MCF 10A (cell line): ENCODE data around the gene STXBP4. TPM values are rescaled to one million over a fixed set of nuclear protein-coding genes. Genes with fewer than 3 reads are reported as not detected.
A peak's percentile ranks its signal among the peaks of the same experiment; 100 is the strongest.

ENCODE experiments used
- BruUV-seq: library from RNA; stranded (reverse); fragments of 400-500 nt; replicated peaks from 2 replicates; lab custom pipeline; 2021; lab: Mats Ljungman, UMichigan
- CTCF ChIA-PET: fragments of 300-600 bp; sonication (Branson Sonifier 250); formaldehyde crosslinking; extraction: SDS; loops from one replicate; lab custom pipeline; 2021; ENCODE audit warnings: antibody characterized with exemption, inconsistent platforms; lab: Yijun Ruan, JAX
- POLR2A ChIA-PET: fragments of 300-600, 350-650 bp; sonication (Branson Sonifier 250); formaldehyde crosslinking; extraction: SDS; loops from one replicate; lab custom pipeline; 2020; ENCODE audit warnings: antibody characterized with exemption, inconsistent platforms; lab: Yijun Ruan, JAX
- DNase-seq: peaks from one replicate; pipeline ENCODE4 v3.0.0-alpha.2; 2018; ENCODE audit not compliant: unreplicated experiment
- H3K27ac Mint-ChIP-seq: one replicate; pipeline ENCODE4 v1.8.0; 2022; ENCODE audit warnings: mild to moderate bottlenecking, low read depth, mixed read lengths; ENCODE audit not compliant: unreplicated experiment
- H3K27me3 Mint-ChIP-seq: one replicate; pipeline ENCODE4 v1.8.0; 2022; ENCODE audit warnings: mixed read lengths; ENCODE audit not compliant: insufficient read depth, unreplicated experiment
- H3K36me3 Mint-ChIP-seq: one replicate; pipeline ENCODE4 v1.8.0; 2022; ENCODE audit warnings: mild to moderate bottlenecking, moderate library complexity, mixed read lengths; ENCODE audit not compliant: insufficient read depth, unreplicated experiment
- H3K4me1 Mint-ChIP-seq: one replicate; pipeline ENCODE4 v1.8.0; 2022; ENCODE audit warnings: mixed read lengths; ENCODE audit not compliant: insufficient read depth, unreplicated experiment
- H3K4me3 Mint-ChIP-seq: one replicate; pipeline ENCODE4 v1.8.0; 2022; ENCODE audit warnings: mild to moderate bottlenecking, moderate library complexity, mixed read lengths; ENCODE audit not compliant: unreplicated experiment
- H3K9me3 Mint-ChIP-seq: one replicate; pipeline ENCODE4 v1.8.0; 2022; ENCODE audit warnings: mixed read lengths; ENCODE audit not compliant: unreplicated experiment
- intact Hi-C: fragments of 100-400 bp; cut with micrococcal nuclease; formaldehyde crosslinking; loops from 2 replicates; pipeline ENCODE4 v1.14.1; 2022
- total RNA-seq: library from RNA; stranded (reverse); gene quantifications from 2 replicates; pipeline ENCODE4 v1.2.3, GENCODE V29; 2022
- TF ChIP-seq, protein P1 (sequence below): fragments of 200-600 bp; IDR thresholded peaks from one replicate; pipeline ENCODE4 v1.8.0; 2022; ENCODE audit warnings: antibody characterized with exemption, mild to moderate bottlenecking; ENCODE audit not compliant: unreplicated experiment

Gene STXBP4
- total RNA-seq, 1 experiment from 2014 or later, result 6.7 TPM

DNA sequence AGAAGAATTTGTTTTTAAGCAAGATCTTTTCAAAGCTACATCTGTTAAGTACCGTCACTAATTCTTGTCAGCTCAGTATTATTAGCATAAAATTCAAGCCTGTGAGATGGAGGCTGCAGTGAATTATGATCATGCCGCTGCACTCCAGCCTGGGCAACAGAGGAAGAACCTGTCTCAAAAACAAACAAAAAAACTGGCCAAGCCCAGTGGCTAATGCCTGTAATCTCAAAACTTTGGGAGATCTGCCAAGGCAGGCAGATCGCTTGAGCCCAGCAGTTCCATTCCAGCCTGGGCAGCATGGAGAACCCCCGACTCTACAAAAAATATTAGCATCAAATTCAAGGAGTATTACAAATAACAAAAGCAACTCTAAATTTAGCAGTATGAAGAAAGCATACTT, 88.0 kb downstream of the STXBP4 start:
- Mint-ChIP-seq H3K9me3 (no peaks in the 10 kb centered on the region), H3K4me1 (no peaks in the 10 kb centered on the region), H3K27ac (no peak overlapping the region), H3K4me3 (no peak overlapping the region), H3K27me3 (no peaks in the 10 kb centered on the region), H3K36me3 (no peaks in the 10 kb centered on the region)
- DNase-seq, result no peak
- POLR2A ChIA-PET, result interaction anchor here (1.0 to 1.3 kb wide), 2 partner anchors 11 to 171 kb away, joined by 3 read pairs; no protein-coding TSS in a partner anchor
- CTCF ChIA-PET, result interaction anchor here (1.4 to 3.1 kb wide), 5 partner anchors 182 to 300 kb away, joined by 5 to 28 read pairs (median 8); no protein-coding TSS in a partner anchor
- intact Hi-C loops, result no loop called here
- TF ChIP-seq, protein P1, sequence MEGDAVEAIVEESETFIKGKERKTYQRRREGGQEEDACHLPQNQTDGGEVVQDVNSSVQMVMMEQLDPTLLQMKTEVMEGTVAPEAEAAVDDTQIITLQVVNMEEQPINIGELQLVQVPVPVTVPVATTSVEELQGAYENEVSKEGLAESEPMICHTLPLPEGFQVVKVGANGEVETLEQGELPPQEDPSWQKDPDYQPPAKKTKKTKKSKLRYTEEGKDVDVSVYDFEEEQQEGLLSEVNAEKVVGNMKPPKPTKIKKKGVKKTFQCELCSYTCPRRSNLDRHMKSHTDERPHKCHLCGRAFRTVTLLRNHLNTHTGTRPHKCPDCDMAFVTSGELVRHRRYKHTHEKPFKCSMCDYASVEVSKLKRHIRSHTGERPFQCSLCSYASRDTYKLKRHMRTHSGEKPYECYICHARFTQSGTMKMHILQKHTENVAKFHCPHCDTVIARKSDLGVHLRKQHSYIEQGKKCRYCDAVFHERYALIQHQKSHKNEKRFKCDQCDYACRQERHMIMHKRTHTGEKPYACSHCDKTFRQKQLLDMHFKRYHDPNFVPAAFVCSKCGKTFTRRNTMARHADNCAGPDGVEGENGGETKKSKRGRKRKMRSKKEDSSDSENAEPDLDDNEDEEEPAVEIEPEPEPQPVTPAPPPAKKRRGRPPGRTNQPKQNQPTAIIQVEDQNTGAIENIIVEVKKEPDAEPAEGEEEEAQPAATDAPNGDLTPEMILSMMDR, result no peak
- no TSS peak for BruUV-seq

DNA sequence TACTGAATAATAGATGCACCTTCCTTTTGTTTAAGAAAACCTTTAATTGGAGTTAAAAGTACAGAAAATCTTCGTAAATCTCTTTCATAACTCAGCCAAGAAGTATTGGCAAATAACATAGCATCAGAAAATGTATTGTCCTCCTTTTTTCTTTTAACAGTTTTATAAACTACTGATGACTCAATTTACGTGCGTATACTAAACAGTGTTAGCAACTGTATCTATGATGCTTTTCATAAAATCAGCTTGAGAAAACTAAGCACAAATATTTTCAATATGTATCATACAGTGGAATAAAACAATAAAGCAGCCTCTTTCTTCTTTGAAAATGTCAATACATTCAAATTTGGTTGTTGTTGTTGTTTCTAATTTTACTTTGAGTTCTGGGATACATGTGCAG, 88.6 kb downstream of the STXBP4 start:
- DNase-seq, result no peak
- Mint-ChIP-seq H3K27ac (no peak overlapping the region), H3K9me3 (no peaks in the 10 kb centered on the region), H3K27me3 (no peaks in the 10 kb centered on the region), H3K4me3 (no peak overlapping the region), H3K36me3 (no peaks in the 10 kb centered on the region), H3K4me1 (peaks cover 2% of the 10 kb centered on the region)
- intact Hi-C loops, result no loop called here
- ChIA-PET POLR2A (interaction anchor here (0.6 kb wide), 1 partner anchor 11 kb away, joined by 3 read pairs; no protein-coding TSS in a partner anchor), CTCF (interaction anchor here (0.6 to 2.4 kb wide), 2 partner anchors 231 to 237 kb away, joined by 4 to 8 read pairs; no protein-coding TSS in a partner anchor)
- BruUV-seq, result no TSS peak
- TF ChIP-seq, protein P1, result no peak

GRCh38 chr17:55059724-55060123, 91.2 kb downstream of the STXBP4 start:
- POLR2A ChIA-PET, result interaction anchor here (0.9 kb wide), 1 partner anchor 179 kb away, joined by 7 read pairs; no protein-coding TSS in a partner anchor
- BruUV-seq, result no TSS peak
- no peaks in the 10 kb centered on the region for H3K36me3 Mint-ChIP-seq
- no peaks in the 10 kb centered on the region for H3K9me3 Mint-ChIP-seq
- CTCF ChIA-PET, result interaction anchor here (0.6 to 1.3 kb wide), 4 partner anchors 54 to 225 kb away, joined by 3 to 4 read pairs (median 4); no protein-coding TSS in a partner anchor
- H3K4me3 Mint-ChIP-seq, result no peak overlapping the region
- DNase-seq, result no peak
- TF ChIP-seq, protein P1, result no peak
- H3K27me3 Mint-ChIP-seq, result no peaks in the 10 kb centered on the region
- no peak overlapping the region for H3K27ac Mint-ChIP-seq
- H3K4me1 Mint-ChIP-seq, result peaks cover 5% of the 10 kb centered on the region
- intact Hi-C loops, result no loop called here

DNA sequence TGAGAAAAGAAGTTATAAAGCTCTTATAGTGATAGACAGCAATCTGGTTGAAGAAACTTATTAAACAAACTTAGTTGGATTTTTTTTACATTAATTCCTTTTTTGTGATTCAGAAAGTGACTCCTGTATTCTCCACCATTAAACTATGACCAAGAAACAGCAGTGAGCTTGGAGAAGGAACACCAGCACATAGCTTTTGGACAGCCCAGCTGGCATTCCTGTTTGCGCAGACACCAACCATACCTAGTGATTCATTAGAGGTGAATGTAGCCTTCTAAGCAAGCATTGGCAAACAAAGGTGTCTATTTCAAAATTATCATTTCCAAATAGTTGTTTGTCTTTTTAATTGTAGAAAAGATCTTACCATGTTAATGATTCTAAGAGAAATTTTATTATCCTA, 94.4 kb downstream of the STXBP4 start:
- intact Hi-C loops, result no loop called here
- ChIA-PET POLR2A (interaction anchor here (0.7 to 1.6 kb wide), 4 partner anchors 10 to 222 kb away, joined by 3 to 7 read pairs (median 4); no protein-coding TSS in a partner anchor), CTCF (interaction anchor here (0.6 to 1.6 kb wide), 4 partner anchors 58 to 293 kb away, joined by 3 to 4 read pairs (median 4); no protein-coding TSS in a partner anchor)

More for the DNA sequence above, 94.4 kb downstream of the STXBP4 start:
- H3K4me1 Mint-ChIP-seq, result peaks cover 12% of the 10 kb centered on the region
- BruUV-seq, result no TSS peak
- peak overlapping the region; percentile 9 for H3K27ac Mint-ChIP-seq
- no peaks in the 10 kb centered on the region for H3K36me3 Mint-ChIP-seq
- DNase-seq, result peak; percentile 49
- TF ChIP-seq, protein P1, result no peak
- no peaks in the 10 kb centered on the region for H3K27me3 Mint-ChIP-seq
- H3K4me3 Mint-ChIP-seq, result no peak overlapping the region
- H3K9me3 Mint-ChIP-seq, result no peaks in the 10 kb centered on the region
